SK-N-MC (cell line): ENCODE results near the gene SWSAP1.

ENCODE experiments used
- DNase-seq: peaks from one replicate; pipeline ENCODE4 v3.0.0-alpha.2; 2011; ENCODE audit warnings: low read depth, low spot score
- H3K27ac ChIP-seq: fragments of 200-600 bp; sonication (generic); 2 replicates; pipeline ENCODE4 v1.5.1; 2016; ENCODE audit warnings: mixed run types
- H3K36me3 ChIP-seq: fragments of 200-600 bp; sonication (generic); 2 replicates; pipeline ENCODE4 v1.6.1; 2017; ENCODE audit warnings: antibody characterized with exemption, low read length, mixed read lengths; ENCODE audit not compliant: insufficient read depth
- H3K4me3 ChIP-seq: fragments of 200-600 bp; sonication (generic); 2 replicates; pipeline ENCODE4 v1.5.1; 2016
- H3K9ac ChIP-seq: fragments of 200-600 bp; sonication (generic); 2 replicates; pipeline ENCODE4 v1.8.0; 2017; ENCODE audit warnings: mixed run types, mixed read lengths; ENCODE audit not compliant: insufficient read length
- H3K9me3 ChIP-seq: fragments of 200-600 bp; sonication (generic); 2 replicates; pipeline ENCODE4 v1.6.1; 2017; ENCODE audit warnings: low read depth, mild to moderate bottlenecking, antibody characterized with exemption, low read length, moderate library complexity, mixed read lengths
- EZH2 ChIP-seq: fragments of 200-600 bp; sonication (generic); IDR thresholded peaks from one replicate; pipeline ENCODE4 v1.6.1; 2017; ENCODE audit warnings: antibody characterized with exemption
- FOXP2 ChIP-seq: optimal IDR thresholded peaks from 2 replicates; pipeline ENCODE3; 2011; ENCODE audit warnings: mild to moderate bottlenecking, moderate library complexity; ENCODE audit not compliant: insufficient read depth; ENCODE audit errors: extremely low read length, control extremely low read depth
- POLR2AphosphoS5 ChIP-seq: IDR thresholded peaks from 2 replicates; pipeline ENCODE4 v1.6.1; 2012; ENCODE audit warnings: mild to moderate bottlenecking, low read depth, low read length, borderline replicate concordance

Gene SWSAP1

DNA sequence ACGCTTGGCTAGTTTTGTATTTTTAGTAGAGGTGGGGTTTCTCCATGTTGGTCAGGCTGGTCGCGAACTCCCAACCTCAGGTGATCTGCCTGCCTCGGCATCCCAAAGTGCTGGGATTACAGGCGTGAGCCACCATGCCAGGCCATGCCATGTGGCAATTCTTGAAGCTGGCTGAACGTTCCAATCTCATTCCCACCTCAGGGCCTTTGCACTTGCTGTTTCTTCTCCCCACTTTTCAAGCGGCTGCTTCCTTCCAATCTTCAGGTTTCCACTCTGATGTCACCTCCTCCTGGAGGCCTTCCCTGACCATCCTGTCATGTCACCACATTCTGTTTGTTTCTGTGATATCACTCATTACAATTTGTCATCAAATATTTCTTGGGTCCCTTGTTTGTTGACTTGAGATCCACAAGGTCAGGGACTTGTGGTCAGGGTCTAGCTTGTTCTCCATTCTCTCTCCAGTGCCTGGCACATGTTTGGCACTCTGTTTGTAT lies 5.4 kb downstream of the SWSAP1 start:
- no peak for TF ChIP-seq FOXP2
- TF ChIP-seq EZH2 = no peak
- no peak for TF ChIP-seq POLR2AphosphoS5
- DNase-seq = no peak
- Histone ChIP-seq H3K9ac (no peak overlapping the region), H3K27ac (no peak overlapping the region), H3K9me3 (no peaks in the 10 kb centered on the region), H3K4me3 (no peak overlapping the region), H3K36me3 (peaks cover 6% of the 10 kb centered on the region; the same call in 1 of the 2 replicates)

GRCh38 chr19:11380653-11381537 lies 6.4 kb downstream of the SWSAP1 start:
- peak; percentile 75 for DNase-seq
- H3K27ac ChIP-seq = no peak overlapping the region
- no peaks in the 10 kb centered on the region for H3K9me3 ChIP-seq
- peaks cover 6% of the 10 kb centered on the region; the same call in 1 of the 2 replicates for H3K36me3 ChIP-seq
- H3K9ac ChIP-seq = peak overlapping the region; percentile 48
- peak overlapping the region; percentile 86 for H3K4me3 ChIP-seq
- TF ChIP-seq FOXP2 (no peak), POLR2AphosphoS5 (peak; percentile 70)

DNA sequence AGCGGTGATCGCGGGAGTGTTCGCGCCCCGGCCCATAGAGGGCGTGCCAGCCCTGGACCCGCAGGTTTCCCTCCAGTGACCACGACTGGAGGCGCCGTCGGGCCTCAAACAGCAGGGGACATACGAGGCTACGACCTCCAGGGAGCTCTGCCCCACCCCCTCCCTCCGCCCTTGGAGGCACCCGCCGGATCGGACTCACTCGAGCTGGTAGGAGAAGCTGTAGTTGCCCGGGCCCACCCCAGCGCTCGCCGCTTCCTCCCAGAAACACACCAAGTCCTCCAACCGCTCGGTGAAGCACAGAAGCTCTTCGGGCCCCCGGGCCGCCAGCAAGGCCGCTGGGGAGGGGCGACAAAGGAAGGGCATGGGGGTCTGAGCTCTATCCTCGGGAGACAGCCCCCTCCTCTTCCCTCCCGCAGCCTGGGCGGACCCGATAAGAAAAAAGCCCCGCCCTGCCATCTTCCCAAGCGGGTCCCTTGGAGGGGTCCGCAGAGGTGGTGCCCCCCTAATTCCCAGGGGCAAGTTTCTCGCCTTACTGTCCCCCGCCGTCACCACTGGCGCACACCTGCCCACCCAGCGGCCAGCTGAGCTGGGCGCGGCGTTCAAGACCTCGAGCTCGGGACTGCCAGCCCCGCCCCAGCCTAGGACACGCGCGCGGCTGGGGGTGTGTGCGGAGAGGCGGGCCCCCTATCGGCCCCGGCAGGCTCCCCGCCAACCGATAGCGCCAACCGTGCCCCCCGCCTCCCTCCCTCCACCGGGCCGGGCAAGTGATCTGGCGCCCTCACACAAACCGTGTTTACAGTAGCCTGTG lies 8.6 kb downstream of the SWSAP1 start:
- H3K9ac ChIP-seq = peak overlapping the region; percentile 55
- TF ChIP-seq FOXP2 (no peak), EZH2 (no peak), POLR2AphosphoS5 (no peak)

DNA sequence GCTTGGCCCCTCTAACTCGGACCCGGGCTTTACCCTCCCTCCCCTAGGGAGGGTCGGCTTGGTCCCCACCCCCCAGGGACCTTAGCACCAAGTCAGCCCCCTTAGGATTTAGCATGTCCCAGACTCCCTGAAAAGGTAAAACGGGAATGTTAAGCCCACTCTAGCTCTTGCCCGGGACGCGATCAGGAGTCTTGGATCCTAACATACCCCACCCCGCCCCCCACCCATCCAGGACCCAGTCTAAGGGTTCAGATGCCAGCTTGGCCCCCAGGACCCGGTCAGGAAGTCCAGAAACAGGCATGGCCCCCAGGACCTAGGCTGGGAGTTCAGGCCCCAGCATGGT lies 9.2 kb downstream of the SWSAP1 start:
- no peak for DNase-seq
- peak overlapping the region; percentile 78 for H3K4me3 ChIP-seq
- no peaks in the 10 kb centered on the region for H3K9me3 ChIP-seq
- peak overlapping the region; percentile 64 for H3K9ac ChIP-seq
- no peaks in the 10 kb centered on the region for H3K36me3 ChIP-seq
- no peak for TF ChIP-seq POLR2AphosphoS5
- no peak for TF ChIP-seq FOXP2
- TF ChIP-seq EZH2 = no peak
- peak overlapping the region; percentile 75 for H3K27ac ChIP-seq

More for the DNA sequence above, 8.6 kb downstream of the SWSAP1 start:
- Histone ChIP-seq H3K4me3 (peak overlapping the region; percentile 78), H3K27ac (no peak overlapping the region), H3K36me3 (peaks cover 4% of the 10 kb centered on the region; the same call in 1 of the 2 replicates), H3K9me3 (no peaks in the 10 kb centered on the region)
- no peak for DNase-seq

GRCh38 chr19:11384778-11385129 lies 10.3 kb downstream of the SWSAP1 start:
- Histone ChIP-seq H3K36me3 (no peaks in the 10 kb centered on the region), H3K9ac (no peak overlapping the region), H3K4me3 (no peak overlapping the region), H3K9me3 (no peaks in the 10 kb centered on the region), H3K27ac (no peak overlapping the region; the same call in 1 of the 2 replicates)
- DNase-seq = no peak
- TF ChIP-seq EZH2 (no peak), POLR2AphosphoS5 (no peak), FOXP2 (no peak)

DNA sequence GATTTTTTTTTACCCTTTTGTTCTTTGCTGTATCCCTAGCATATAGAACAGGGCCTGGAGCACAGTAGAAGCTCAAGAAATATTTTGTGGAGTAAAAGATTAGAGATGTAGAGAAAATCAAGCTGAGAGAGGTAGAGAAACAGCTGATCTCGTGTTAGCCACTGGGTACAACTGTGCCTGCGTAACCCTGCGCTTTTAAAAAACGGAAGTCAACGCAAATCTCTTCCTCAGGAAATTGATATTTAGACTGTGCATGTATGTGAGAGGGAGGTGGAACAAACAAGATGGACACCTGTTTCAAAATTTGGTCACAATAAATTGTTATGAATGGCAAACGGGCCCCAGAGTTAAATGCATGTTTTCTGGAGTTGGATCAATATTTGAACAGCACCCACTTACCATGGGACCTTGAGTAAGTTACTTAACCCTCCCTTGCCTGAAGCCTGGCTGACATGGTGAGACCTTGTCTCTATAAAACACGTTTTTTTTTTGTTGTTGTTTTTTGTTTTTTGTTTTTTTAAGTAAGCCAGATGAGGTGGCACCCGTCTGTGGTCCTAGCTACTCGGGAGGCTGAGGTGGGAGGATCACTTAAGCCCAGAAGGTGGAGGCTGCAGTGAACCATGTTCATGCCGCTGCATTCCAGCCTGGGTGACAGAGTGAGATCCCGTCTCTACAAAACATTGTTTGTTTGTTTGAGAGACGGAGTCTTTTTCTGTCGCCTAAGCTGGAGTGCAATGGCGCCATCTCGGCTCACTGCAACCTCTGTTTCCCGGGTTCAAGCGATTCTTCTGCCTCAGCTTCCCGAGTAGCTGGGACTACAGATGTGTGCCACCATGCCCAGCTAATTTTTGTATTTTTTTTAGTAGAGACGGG lies 12.9 kb downstream of the SWSAP1 start:
- no peak overlapping the region for H3K9ac ChIP-seq
- 0 out of 2 replicates have a peak overlapping the region, but pooled peaks have one; percentile 57 for H3K27ac ChIP-seq
- H3K36me3 ChIP-seq = no peaks in the 10 kb centered on the region
- no peak for DNase-seq
- H3K9me3 ChIP-seq = no peaks in the 10 kb centered on the region
- no peak for TF ChIP-seq FOXP2
- no peak for TF ChIP-seq EZH2
- TF ChIP-seq POLR2AphosphoS5 = no peak
- H3K4me3 ChIP-seq = no peak overlapping the region

- no peak for DNase-seq
- Histone ChIP-seq H3K27ac (no peak overlapping the region), H3K4me3 (no peak overlapping the region), H3K9me3 (no peaks in the 10 kb centered on the region), H3K36me3 (no peaks in the 10 kb centered on the region), H3K9ac (no peak overlapping the region)
- no peak for TF ChIP-seq POLR2AphosphoS5
- TF ChIP-seq FOXP2 = no peak
- no peak for TF ChIP-seq EZH2
These were observed 15.9 kb downstream of the SWSAP1 start for GRCh38 chr19:11390359-11390758.
